Neural cell (in vitro differentiated cells): ENCODE data around the gene KIAA1191. TPM values are rescaled to one million over a fixed set of nuclear protein-coding genes. Genes with fewer than 3 reads are reported as not detected.

ENCODE experiments used
- H2AFZ ChIP-seq: fragments of 200-600, 300-800 bp; sonication (generic), shearing (Covaris generic); 2 replicates; pipeline ENCODE4 v1.6.0; 2014; ENCODE audit warnings: low read depth, mild to moderate bottlenecking, antibody characterized with exemption, low read length, moderate library complexity
- H3F3A ChIP-seq: fragments of 200-600 bp; shearing (Covaris generic); 2 replicates; pipeline ENCODE4 v1.6.1; 2016; ENCODE audit warnings: mild to moderate bottlenecking, moderate library complexity, mixed read lengths, antibody characterized with exemption, low read length; ENCODE audit not compliant: insufficient read depth, poor library complexity, severe bottlenecking
- H3K27ac ChIP-seq: fragments of 200-600, 300-800 bp; sonication (generic), shearing (Covaris generic); 2 replicates; pipeline ENCODE4 v1.5.1; 2014; ENCODE audit warnings: mild to moderate bottlenecking, low read length, moderate library complexity
- H3K27me3 ChIP-seq: fragments of 300-800, 200-600 bp; sonication (generic), shearing (Covaris generic); 2 replicates; pipeline ENCODE4 v1.6.0; 2014; ENCODE audit warnings: mild to moderate bottlenecking, low read depth, low read length, moderate library complexity; ENCODE audit not compliant: insufficient read depth
- H3K36me3 ChIP-seq: fragments of 300-800, 200-600 bp; sonication (generic), shearing (Covaris generic); 2 replicates; pipeline ENCODE4 v1.5.1; 2014; ENCODE audit warnings: mild to moderate bottlenecking, antibody characterized with exemption, low read length, moderate library complexity; ENCODE audit not compliant: insufficient read depth
- H3K4me2 ChIP-seq: fragments of 300-800, 200-600 bp; sonication (generic), shearing (Covaris generic); 2 replicates; pipeline ENCODE4 v1.6.0; 2014; ENCODE audit warnings: mild to moderate bottlenecking, low read length
- H3K4me3 ChIP-seq: fragments of 300-800, 200-600 bp; sonication (generic), shearing (Covaris generic); 2 replicates; pipeline ENCODE4 v1.5.1; 2014; ENCODE audit warnings: mild to moderate bottlenecking, low read length, moderate library complexity
- H3K79me2 ChIP-seq: fragments of 200-600 bp; shearing (Covaris generic); replicated peaks from 2 replicates; pipeline ENCODE4 v1.6.0; 2014; ENCODE audit warnings: mild to moderate bottlenecking, low read length, moderate library complexity; ENCODE audit not compliant: insufficient read depth
- H3K9ac ChIP-seq: fragments of 300-800, 200-600 bp; sonication (generic), shearing (Covaris generic); 2 replicates; pipeline ENCODE4 v1.6.1; 2016; ENCODE audit warnings: mild to moderate bottlenecking, low read length, mixed read lengths
- H3K9me2 ChIP-seq: fragments of 200-600 bp; shearing (Covaris generic); 2 replicates; pipeline ENCODE4 v1.6.1; 2016; ENCODE audit warnings: mild to moderate bottlenecking, low read length, mixed read lengths; ENCODE audit not compliant: insufficient read depth
- H3K9me3 ChIP-seq: fragments of 200-600, 300-800 bp; sonication (generic), shearing (Covaris generic); 2 replicates; pipeline ENCODE4 v1.6.1; 2016; ENCODE audit warnings: mild to moderate bottlenecking, mixed run types, low read length, moderate library complexity, mixed read lengths
- H4K20me1 ChIP-seq: fragments of 200-600 bp; shearing (Covaris generic); 2 replicates; pipeline ENCODE4 v1.6.1; 2016; ENCODE audit warnings: mild to moderate bottlenecking, mixed run types; ENCODE audit not compliant: insufficient read depth
- CTCF ChIP-seq: fragments of 450-650 bp; IDR thresholded peaks from 2 replicates; pipeline ENCODE4 v1.5.1; 2014; ENCODE audit warnings: antibody characterized with exemption, mild to moderate bottlenecking, moderate library complexity; ENCODE audit not compliant: poor library complexity, severe bottlenecking
- EP300 ChIP-seq: fragments of 450-650 bp; conservative IDR thresholded peaks from 2 replicates; pipeline ENCODE4 v1.6.1; 2014; ENCODE audit warnings: antibody characterized with exemption, mild to moderate bottlenecking, moderate library complexity; ENCODE audit not compliant: poor library complexity, severe bottlenecking
- EZH2 ChIP-seq: fragments of 200-600, 300-800 bp; shearing (Covaris generic), sonication (generic); IDR thresholded peaks from 2 replicates; pipeline ENCODE4 v1.6.1; 2014; ENCODE audit warnings: antibody characterized with exemption, low read length, borderline replicate concordance, mild to moderate bottlenecking; ENCODE audit not compliant: insufficient read depth, poor library complexity, severe bottlenecking
- MXI1 ChIP-seq: fragments of 450-650 bp; conservative IDR thresholded peaks from 2 replicates; pipeline ENCODE4 v1.6.1; 2014; ENCODE audit warnings: antibody characterized with exemption, mild to moderate bottlenecking; ENCODE audit not compliant: poor library complexity, severe bottlenecking
- POLR2AphosphoS5 ChIP-seq: IDR thresholded peaks from 2 replicates; pipeline ENCODE4 v1.6.1; 2012
- RAD21 ChIP-seq: fragments of 450-650 bp; conservative IDR thresholded peaks from 2 replicates; pipeline ENCODE4 v1.6.1; 2014; ENCODE audit warnings: antibody characterized with exemption, mild to moderate bottlenecking, moderate library complexity
- REST ChIP-seq: IDR thresholded peaks from 2 replicates; pipeline ENCODE4 v1.6.1; 2012; ENCODE audit warnings: borderline replicate concordance
- SMC3 ChIP-seq: fragments of 450-650 bp; conservative IDR thresholded peaks from 2 replicates; pipeline ENCODE4 v1.6.1; 2014; ENCODE audit warnings: antibody characterized with exemption, mild to moderate bottlenecking, moderate library complexity; ENCODE audit not compliant: poor library complexity
- TAF1 ChIP-seq: IDR thresholded peaks from 2 replicates; pipeline ENCODE4 v1.6.1; 2012; ENCODE audit warnings: low read depth
- polyA plus RNA-seq: library from polyadenylated mRNA; depleted of rRNA; stranded (reverse); fragments of >200 nt; gene quantifications from 2 replicates; pipeline ENCODE4 v1.2.3, GENCODE V29; 2014

The KIAA1191 gene
- polyA plus RNA-seq, 1 donor from 2014 or later, result 137 TPM

GRCh38 chr5:176373100-176373818 lies 11.7 kb upstream of the KIAA1191 start:
- Histone ChIP-seq H3K9ac (no peak overlapping the region), H3K79me2 (no peaks in the 10 kb centered on the region), H4K20me1 (no peaks in the 10 kb centered on the region), H3F3A (no peaks in the 10 kb centered on the region), H3K9me3 (no peaks in the 10 kb centered on the region), H3K4me3 (no peak overlapping the region), H3K27me3 (no peaks in the 10 kb centered on the region), H3K27ac (no peak overlapping the region), H3K4me2 (no peak overlapping the region), H3K36me3 (no peaks in the 10 kb centered on the region), H3K9me2 (no peaks in the 10 kb centered on the region), H2AFZ (no peak overlapping the region)
- TF ChIP-seq TAF1 (no peak), MXI1 (no peak), POLR2AphosphoS5 (no peak), REST (no peak), CTCF (no peak), EP300 (no peak), EZH2 (no peak), SMC3 (no peak), RAD21 (no peak)

GRCh38 chr5:176371621-176372539 lies 10.3 kb upstream of the KIAA1191 start:
- no peak overlapping the region for H3K4me3 ChIP-seq
- TF ChIP-seq POLR2AphosphoS5 (no peak), MXI1 (no peak), TAF1 (no peak), REST (no peak), RAD21 (no peak), CTCF (no peak), EP300 (no peak), EZH2 (no peak), SMC3 (no peak)
- no peak overlapping the region for H2AFZ ChIP-seq
- H3K9ac ChIP-seq, result no peak overlapping the region
- no peaks in the 10 kb centered on the region for H3K9me2 ChIP-seq
- H3K36me3 ChIP-seq, result no peaks in the 10 kb centered on the region
- H3K27ac ChIP-seq, result no peak overlapping the region
- H3K9me3 ChIP-seq, result no peaks in the 10 kb centered on the region
- H3K4me2 ChIP-seq, result no peak overlapping the region
- no peaks in the 10 kb centered on the region for H3F3A ChIP-seq
- no peaks in the 10 kb centered on the region for H3K27me3 ChIP-seq
- no peaks in the 10 kb centered on the region for H3K79me2 ChIP-seq
- no peaks in the 10 kb centered on the region for H4K20me1 ChIP-seq
